ENCODE data around the gene HNRNPK. TPM values are rescaled to one million over a fixed set of nuclear protein-coding genes. Genes with fewer than 3 reads are reported as not detected.

The HNRNPK gene
- total RNA-seq, 6 experiments from 2014 or later = 520 to 678 (median 632) TPM

DNA sequence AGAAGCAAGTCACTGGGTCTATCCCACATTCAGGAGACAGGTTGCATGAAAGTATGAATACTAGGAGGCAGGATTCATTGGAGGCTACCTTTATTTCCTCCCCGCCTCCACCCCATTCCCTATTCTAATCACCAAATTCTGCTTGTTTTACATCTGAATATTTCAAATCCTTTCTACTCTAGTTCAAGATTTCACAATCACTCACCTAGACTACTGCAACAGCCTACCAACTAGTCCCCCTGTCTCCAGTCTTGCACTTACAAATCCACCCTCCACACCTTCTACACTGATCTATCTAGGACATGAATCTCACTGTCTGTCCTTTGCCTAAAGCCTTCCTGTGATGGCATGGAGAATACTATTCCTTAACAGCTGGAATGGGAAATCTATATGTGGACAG is 52.4 kb downstream of the HNRNPK start:
- TF ChIP-seq, protein P1, sequence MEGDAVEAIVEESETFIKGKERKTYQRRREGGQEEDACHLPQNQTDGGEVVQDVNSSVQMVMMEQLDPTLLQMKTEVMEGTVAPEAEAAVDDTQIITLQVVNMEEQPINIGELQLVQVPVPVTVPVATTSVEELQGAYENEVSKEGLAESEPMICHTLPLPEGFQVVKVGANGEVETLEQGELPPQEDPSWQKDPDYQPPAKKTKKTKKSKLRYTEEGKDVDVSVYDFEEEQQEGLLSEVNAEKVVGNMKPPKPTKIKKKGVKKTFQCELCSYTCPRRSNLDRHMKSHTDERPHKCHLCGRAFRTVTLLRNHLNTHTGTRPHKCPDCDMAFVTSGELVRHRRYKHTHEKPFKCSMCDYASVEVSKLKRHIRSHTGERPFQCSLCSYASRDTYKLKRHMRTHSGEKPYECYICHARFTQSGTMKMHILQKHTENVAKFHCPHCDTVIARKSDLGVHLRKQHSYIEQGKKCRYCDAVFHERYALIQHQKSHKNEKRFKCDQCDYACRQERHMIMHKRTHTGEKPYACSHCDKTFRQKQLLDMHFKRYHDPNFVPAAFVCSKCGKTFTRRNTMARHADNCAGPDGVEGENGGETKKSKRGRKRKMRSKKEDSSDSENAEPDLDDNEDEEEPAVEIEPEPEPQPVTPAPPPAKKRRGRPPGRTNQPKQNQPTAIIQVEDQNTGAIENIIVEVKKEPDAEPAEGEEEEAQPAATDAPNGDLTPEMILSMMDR (IDR thresholded peaks at IDR 0.05) = no peak
- no peaks in the 10 kb centered on the region for H3K9me3 Mint-ChIP-seq
- peaks cover 4% of the 10 kb centered on the region; the same call in 1 of the 2 replicates for H3K27me3 Mint-ChIP-seq (ENCODE audit: insufficient read depth)
- H3K4me3 Mint-ChIP-seq = no peak overlapping the region
- H3K36me3 Mint-ChIP-seq (ENCODE audit: low read depth) = no peaks in the 10 kb centered on the region
- no peak for DNase-seq
- H3K4me1 Mint-ChIP-seq (ENCODE audit: low read depth) = peaks cover 7% of the 10 kb centered on the region; the same call in 1 of the 2 replicates
- no peak overlapping the region for H3K27ac Mint-ChIP-seq

- DNase-seq = peak; percentile 98
- Mint-ChIP-seq H3K4me3 (peak within 1 kb of the TSS; percentile 92), H3K27ac (peak within 1 kb of the TSS; percentile 95), H3K4me1 (ENCODE audit: low read depth) (peaks cover 15% of the 10 kb centered on the region), H3K36me3 (ENCODE audit: low read depth) (no peaks in the 10 kb centered on the region), H3K27me3 (ENCODE audit: insufficient read depth) (peaks cover 3% of the 10 kb centered on the region; the same call in 1 of the 2 replicates), H3K9me3 (no peaks in the 10 kb centered on the region)
- TF ChIP-seq, protein P1 (IDR thresholded peaks at IDR 0.05) = peak; percentile 82
These were observed 58.9 kb downstream of the HNRNPK start, which contains the start of gene KIF27 for GRCh38 chr9:83920927-83921707. TSS of gene KIF27 (minus strand) at chr9:83921432. CDS start at chr9:83915591, 5,841 bp downstream.

- Mint-ChIP-seq H3K9me3 (no peaks in the 10 kb centered on the region), H3K27me3 (ENCODE audit: insufficient read depth) (peaks cover 3% of the 10 kb centered on the region; the same call in 1 of the 2 replicates), H3K4me3 (peak overlapping the region; percentile 92), H3K27ac (peak overlapping the region; percentile 95), H3K36me3 (ENCODE audit: low read depth) (no peaks in the 10 kb centered on the region), H3K4me1 (ENCODE audit: low read depth) (peaks cover 15% of the 10 kb centered on the region)
- no peak for DNase-seq
- TF ChIP-seq, protein P1 (IDR thresholded peaks at IDR 0.05) = no peak
These were observed 59.5 kb downstream of the HNRNPK start for GRCh38 chr9:83920469-83920926.

DNA sequence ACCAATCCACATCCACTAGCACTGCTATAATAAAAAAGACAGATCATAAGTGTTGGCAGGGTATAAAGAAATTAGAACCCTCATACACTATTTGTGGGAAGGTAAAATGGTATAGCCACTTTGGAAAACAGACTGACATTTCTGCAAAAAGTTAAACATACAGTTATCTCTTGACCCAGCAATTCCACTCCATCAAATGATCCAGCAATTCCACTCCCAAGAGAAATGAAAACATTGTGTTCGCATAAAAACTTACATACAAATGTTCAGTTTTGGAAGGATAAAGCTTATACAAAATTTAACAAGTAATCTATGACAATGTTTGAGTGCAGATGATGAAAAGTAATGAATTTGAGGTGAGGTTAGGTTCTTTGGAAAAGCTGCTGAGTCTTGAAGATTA is 60.9 kb downstream of the HNRNPK start:
- no peak overlapping the region for H3K4me3 Mint-ChIP-seq
- peaks cover 3% of the 10 kb centered on the region; the same call in 1 of the 2 replicates for H3K27me3 Mint-ChIP-seq (ENCODE audit: insufficient read depth)
- TF ChIP-seq, protein P1 (IDR thresholded peaks at IDR 0.05) = no peak
- no peak for DNase-seq
- H3K27ac Mint-ChIP-seq = no peak overlapping the region
- no peaks in the 10 kb centered on the region for H3K36me3 Mint-ChIP-seq (ENCODE audit: low read depth)
- peaks cover 15% of the 10 kb centered on the region for H3K4me1 Mint-ChIP-seq (ENCODE audit: low read depth)
- no peaks in the 10 kb centered on the region for H3K9me3 Mint-ChIP-seq

Small RNA genes lying within 50 kb of the gene (microRNA-seq; reads per million reads assigned to microRNA genes)
- 76.5 reads per million, percentile 46 among the genes with 10 or more reads in this experiment for gene MIR7-1

Other genes starting within 250 kb of the HNRNPK start
- 1 to 10 TPM in 4 of 6 experiments, under 1 TPM in 2; 0.74 to 1.3 (median 1.1) TPM for gene GKAP1, start 162.4 kb downstream of the HNRNPK start, total RNA-seq (2021; fragmentation: NEBNext Ultra II Directional; extraction: Animal tissue kit (Norgen Biotek cat#: 25700))
- gene KIF27, start 58.8 kb downstream of the HNRNPK start, total RNA-seq (2021; fragmentation: NEBNext Ultra II Directional; extraction: Animal tissue kit (Norgen Biotek cat#: 25700)) = 1 to 10 TPM in 5 of 6 experiments, under 1 TPM in 1; 0.99 to 2.0 (median 1.2) TPM
- gene RMI1, start 590 bp upstream of the HNRNPK start, total RNA-seq (2021; fragmentation: NEBNext Ultra II Directional; extraction: Animal tissue kit (Norgen Biotek cat#: 25700)) = 10 to 100 TPM in 5 of 6 experiments, 1 to 10 TPM in 1; 8.2 to 13.4 (median 12.2) TPM